Activated CD8-positive, alpha-beta T cell treated with anti-CD3 and anti-CD28 coated beads for 36 hours (primary cell): Measurements from ENCODE around the gene CITED1. TPM values are rescaled to one million over a fixed set of nuclear protein-coding genes. Genes with fewer than 3 reads are reported as not detected.

Source experiments
- ATAC-seq: fragments of 200-7000 bp; cut with Tn5 transposase; one replicate; pipeline ENCODE4 v1.10.0; 2021; ENCODE audit warnings: mild to moderate bottlenecking, moderate library complexity
- CTCF ChIA-PET: fragments of 350-600 bp; sonication (Branson Sonifier 250); formaldehyde crosslinking; loops from one replicate; lab custom pipeline; 2021; ENCODE audit warnings: antibody characterized with exemption; lab: Charles Lee
- POLR2A ChIA-PET: fragments of 350-600 bp; sonication (Branson Sonifier 250); formaldehyde crosslinking; loops from one replicate; lab custom pipeline; 2021; ENCODE audit warnings: antibody characterized with exemption; lab: Charles Lee
- DNase-seq: peaks from one replicate; pipeline ENCODE4 v3.0.0-alpha.2; 2020
- H3K27ac Mint-ChIP-seq: one replicate; pipeline ENCODE4 v1.8.0; 2021; ENCODE audit warnings: mild to moderate bottlenecking, mixed read lengths
- H3K27me3 Mint-ChIP-seq: one replicate; pipeline ENCODE4 v1.8.0; 2021; ENCODE audit warnings: mixed read lengths
- H3K36me3 Mint-ChIP-seq: one replicate; pipeline ENCODE4 v1.8.0; 2021; ENCODE audit warnings: low read depth, mixed read lengths
- H3K4me1 Mint-ChIP-seq: one replicate; pipeline ENCODE4 v1.8.0; 2021; ENCODE audit warnings: low read depth, mixed read lengths
- H3K4me3 Mint-ChIP-seq: one replicate; pipeline ENCODE4 v1.8.0; 2021; ENCODE audit warnings: mild to moderate bottlenecking, moderate library complexity, mixed read lengths
- H3K9me3 Mint-ChIP-seq: one replicate; pipeline ENCODE4 v1.8.0; 2021; ENCODE audit warnings: mixed read lengths
- intact Hi-C: fragments of 100-400 bp; cut with micrococcal nuclease; formaldehyde crosslinking; loops from one replicate; pipeline ENCODE4 v1.10.0; 2022
- total RNA-seq, 2 experiments: library from RNA; stranded (reverse); gene quantifications; one replicate each; pipeline ENCODE4 v1.2.3, GENCODE V29; 2021
- TF ChIP-seq, protein P1 (sequence below): fragments of 200-600 bp; IDR thresholded peaks from one replicate; pipeline ENCODE4 v1.8.0; 2022; ENCODE audit warnings: antibody characterized with exemption, mild to moderate bottlenecking

Gene CITED1
- total RNA-seq, 2 experiments from 2014 or later: not detected

DNA sequence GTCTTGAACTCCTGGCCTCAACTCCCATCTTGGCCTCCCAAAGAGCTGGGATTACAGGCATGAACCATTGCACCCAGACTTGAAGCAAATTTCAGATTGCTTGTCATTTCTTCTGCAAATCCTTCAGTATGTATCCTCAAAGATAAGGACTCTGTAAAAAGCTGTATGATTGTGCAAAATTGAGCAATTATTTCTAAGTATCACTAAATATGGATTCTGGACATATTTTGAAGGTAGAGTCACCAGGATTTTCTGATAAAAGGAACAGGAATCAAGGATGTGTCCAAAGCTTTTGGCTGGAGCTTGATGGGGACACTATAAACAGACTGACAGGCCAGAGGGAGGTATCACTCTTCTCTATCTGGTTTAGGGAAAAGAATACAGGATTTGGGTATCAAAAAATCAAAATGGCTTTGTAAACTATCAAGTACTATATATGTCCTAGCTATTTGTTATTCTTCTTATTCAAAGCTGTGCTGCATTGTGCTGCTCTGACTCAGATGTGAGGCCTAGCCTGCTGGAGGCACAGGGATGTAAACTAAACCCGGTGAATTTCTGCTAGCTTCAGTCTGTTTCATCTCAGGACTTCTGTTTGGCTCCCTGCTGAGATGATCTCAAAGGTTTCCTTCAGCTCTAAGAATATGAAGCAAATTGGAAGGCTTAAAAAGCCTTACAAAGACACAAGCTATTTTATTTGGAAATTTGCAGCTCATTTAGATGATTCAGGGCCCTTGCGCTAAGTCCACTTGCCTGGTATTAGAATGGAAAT is 36.9 kb downstream of the CITED1 start:
- Mint-ChIP-seq H3K27ac (peak overlapping the region; percentile 84), H3K9me3 (no peaks in the 10 kb centered on the region), H3K27me3 (no peaks in the 10 kb centered on the region), H3K4me3 (no peak overlapping the region), H3K4me1 (peaks cover 33% of the 10 kb centered on the region), H3K36me3 (peaks cover 53% of the 10 kb centered on the region)
- TF ChIP-seq, protein P1, sequence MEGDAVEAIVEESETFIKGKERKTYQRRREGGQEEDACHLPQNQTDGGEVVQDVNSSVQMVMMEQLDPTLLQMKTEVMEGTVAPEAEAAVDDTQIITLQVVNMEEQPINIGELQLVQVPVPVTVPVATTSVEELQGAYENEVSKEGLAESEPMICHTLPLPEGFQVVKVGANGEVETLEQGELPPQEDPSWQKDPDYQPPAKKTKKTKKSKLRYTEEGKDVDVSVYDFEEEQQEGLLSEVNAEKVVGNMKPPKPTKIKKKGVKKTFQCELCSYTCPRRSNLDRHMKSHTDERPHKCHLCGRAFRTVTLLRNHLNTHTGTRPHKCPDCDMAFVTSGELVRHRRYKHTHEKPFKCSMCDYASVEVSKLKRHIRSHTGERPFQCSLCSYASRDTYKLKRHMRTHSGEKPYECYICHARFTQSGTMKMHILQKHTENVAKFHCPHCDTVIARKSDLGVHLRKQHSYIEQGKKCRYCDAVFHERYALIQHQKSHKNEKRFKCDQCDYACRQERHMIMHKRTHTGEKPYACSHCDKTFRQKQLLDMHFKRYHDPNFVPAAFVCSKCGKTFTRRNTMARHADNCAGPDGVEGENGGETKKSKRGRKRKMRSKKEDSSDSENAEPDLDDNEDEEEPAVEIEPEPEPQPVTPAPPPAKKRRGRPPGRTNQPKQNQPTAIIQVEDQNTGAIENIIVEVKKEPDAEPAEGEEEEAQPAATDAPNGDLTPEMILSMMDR: no peak
- ATAC-seq (no peak), DNase-seq (no peak)
- CTCF ChIA-PET: interaction anchor here (1.2 to 1.3 kb wide), 2 partner anchors 9 to 24 kb away, joined by 3 to 4 read pairs; partner anchors contain the start of gene RPS4X
- intact Hi-C loops: no loop called here
- POLR2A ChIA-PET: interaction anchor here (0.9 to 2.4 kb wide), 3 partner anchors 8 to 87 kb away, joined by 4 to 8 read pairs (median 6); partner anchors contain the start of genes PIN4 and RPS4X

DNA sequence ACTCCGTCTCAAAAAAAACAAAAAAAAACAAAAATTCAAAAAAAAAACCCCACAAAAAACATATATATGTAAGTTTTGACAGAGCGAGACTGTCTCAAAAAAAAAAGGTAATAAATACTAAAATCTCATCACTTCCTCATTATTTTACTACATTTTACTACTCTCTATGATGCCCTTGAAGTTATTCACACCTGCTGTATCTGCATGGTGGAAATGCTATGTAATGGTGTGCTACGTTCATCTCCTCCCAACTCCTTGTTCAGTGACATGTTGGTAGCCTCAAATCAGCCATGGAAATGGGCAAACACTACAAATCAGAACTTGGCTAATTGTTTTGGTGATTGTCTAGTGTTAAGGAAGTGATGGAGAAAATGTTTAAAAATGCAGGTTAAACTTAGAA is 40.5 kb downstream of the CITED1 start:
- POLR2A ChIA-PET: no interaction called here
- H3K4me3 Mint-ChIP-seq: no peak overlapping the region
- H3K36me3 Mint-ChIP-seq: peaks cover 24% of the 10 kb centered on the region
- H3K4me1 Mint-ChIP-seq: peaks cover 6% of the 10 kb centered on the region
- TF ChIP-seq, protein P1: no peak
- DNase-seq: no peak
- no peaks in the 10 kb centered on the region for H3K9me3 Mint-ChIP-seq
- H3K27ac Mint-ChIP-seq: no peak overlapping the region
- CTCF ChIA-PET: no interaction called here
- intact Hi-C loops: no loop called here
- no peak for ATAC-seq
- no peaks in the 10 kb centered on the region for H3K27me3 Mint-ChIP-seq

DNA sequence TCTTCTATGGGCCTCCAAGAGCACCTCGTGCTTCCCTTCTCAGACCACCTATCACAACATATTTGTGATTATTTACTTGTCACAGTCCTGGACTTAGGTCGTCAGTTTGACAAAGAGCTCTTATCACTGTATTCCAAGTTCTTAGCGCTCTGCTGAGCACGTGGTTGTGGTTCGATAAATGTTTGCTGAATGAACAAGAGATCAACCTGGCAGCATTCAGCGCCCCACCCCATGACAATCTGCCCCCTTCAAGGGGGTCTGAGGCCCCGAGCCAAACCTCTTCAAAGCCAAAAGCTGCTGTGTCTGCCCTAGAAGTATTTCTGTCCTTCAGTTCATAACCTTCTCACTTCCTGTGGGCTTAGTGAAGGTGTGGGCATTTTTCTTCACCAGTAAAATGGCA is 43.6 kb downstream of the CITED1 start:
- TF ChIP-seq, protein P1: no peak
- ATAC-seq (no peak), DNase-seq (no peak)
- intact Hi-C loops: no loop called here
- Mint-ChIP-seq H3K9me3 (no peaks in the 10 kb centered on the region), H3K27ac (no peak overlapping the region), H3K27me3 (no peaks in the 10 kb centered on the region), H3K4me3 (no peak overlapping the region), H3K4me1 (peaks cover 4% of the 10 kb centered on the region), H3K36me3 (peaks cover 5% of the 10 kb centered on the region)
- POLR2A ChIA-PET: no interaction called here
- CTCF ChIA-PET: no interaction called here

DNA sequence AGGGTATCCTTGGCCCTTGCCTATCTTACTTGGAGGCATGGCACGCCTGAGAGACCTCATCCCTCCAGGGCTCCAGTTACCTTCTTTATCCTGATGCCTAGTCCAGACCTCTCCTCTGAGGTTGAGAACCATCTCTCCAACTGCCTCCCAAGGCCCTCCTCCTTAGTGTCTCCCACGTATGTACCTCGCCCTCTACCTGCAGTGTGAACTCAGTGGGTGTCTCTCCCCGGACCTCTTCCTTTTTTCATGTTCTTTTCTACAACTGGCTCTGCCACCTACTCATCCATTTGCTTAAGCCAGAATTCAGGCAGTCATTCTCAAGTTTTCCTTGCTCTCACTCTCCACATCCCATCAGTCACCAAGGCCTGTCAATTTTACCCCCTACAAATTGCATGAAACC is 45.3 kb downstream of the CITED1 start:
- ChIA-PET POLR2A (no interaction called here), CTCF (no interaction called here)
- ATAC-seq (no peak), DNase-seq (no peak)
- TF ChIP-seq, protein P1: no peak
- Mint-ChIP-seq H3K4me1 (peaks cover 5% of the 10 kb centered on the region), H3K27me3 (peaks cover 8% of the 10 kb centered on the region), H3K4me3 (no peak overlapping the region), H3K27ac (no peak overlapping the region), H3K36me3 (peaks cover 3% of the 10 kb centered on the region), H3K9me3 (no peaks in the 10 kb centered on the region)
- intact Hi-C loops: no loop called here

DNA sequence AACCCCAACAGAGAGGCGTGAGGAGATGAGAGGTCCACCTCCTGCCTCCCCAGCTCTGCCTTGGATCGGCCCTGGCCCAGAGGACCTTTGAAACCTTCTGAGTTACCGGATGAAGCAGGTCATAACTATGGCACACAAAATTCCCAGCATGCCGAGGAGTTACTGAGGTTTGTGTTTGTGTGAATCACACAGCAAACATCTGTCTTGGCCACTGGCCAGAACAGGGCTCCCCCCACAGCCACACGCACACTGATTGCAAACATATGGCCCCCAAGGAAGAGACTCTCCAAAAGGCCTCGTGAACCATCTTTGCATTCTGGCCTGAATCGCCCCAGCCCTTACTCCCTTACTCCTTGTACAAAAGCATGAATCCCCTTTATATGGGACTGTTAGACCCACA is 47.5 kb downstream of the CITED1 start:
- intact Hi-C loops: no loop called here
- ATAC-seq: no peak
- TF ChIP-seq, protein P1: no peak
- no peak overlapping the region for H3K27ac Mint-ChIP-seq
- peaks cover 18% of the 10 kb centered on the region for H3K27me3 Mint-ChIP-seq
- CTCF ChIA-PET: no interaction called here
- no peaks in the 10 kb centered on the region for H3K9me3 Mint-ChIP-seq
- H3K36me3 Mint-ChIP-seq: no peaks in the 10 kb centered on the region
- peaks cover 8% of the 10 kb centered on the region for H3K4me1 Mint-ChIP-seq
- POLR2A ChIA-PET: no interaction called here
- no peak overlapping the region for H3K4me3 Mint-ChIP-seq
- DNase-seq: no peak
